GM19438 (cell line): Measurements from ENCODE around the gene MRPL14.
"Not testable (repeated sequence)": the region's sequence is repeated elsewhere in the genome, so short reads cannot be mapped to it uniquely, and the experiment has no call there.

Experiments
- ATAC-seq: cut with Tn5 transposase; IDR thresholded peaks from one replicate; pipeline ENCODE4 v1.9.1; 2021; ENCODE audit warnings: low read depth; ENCODE audit not compliant: unreplicated experiment

The MRPL14 gene

DNA sequence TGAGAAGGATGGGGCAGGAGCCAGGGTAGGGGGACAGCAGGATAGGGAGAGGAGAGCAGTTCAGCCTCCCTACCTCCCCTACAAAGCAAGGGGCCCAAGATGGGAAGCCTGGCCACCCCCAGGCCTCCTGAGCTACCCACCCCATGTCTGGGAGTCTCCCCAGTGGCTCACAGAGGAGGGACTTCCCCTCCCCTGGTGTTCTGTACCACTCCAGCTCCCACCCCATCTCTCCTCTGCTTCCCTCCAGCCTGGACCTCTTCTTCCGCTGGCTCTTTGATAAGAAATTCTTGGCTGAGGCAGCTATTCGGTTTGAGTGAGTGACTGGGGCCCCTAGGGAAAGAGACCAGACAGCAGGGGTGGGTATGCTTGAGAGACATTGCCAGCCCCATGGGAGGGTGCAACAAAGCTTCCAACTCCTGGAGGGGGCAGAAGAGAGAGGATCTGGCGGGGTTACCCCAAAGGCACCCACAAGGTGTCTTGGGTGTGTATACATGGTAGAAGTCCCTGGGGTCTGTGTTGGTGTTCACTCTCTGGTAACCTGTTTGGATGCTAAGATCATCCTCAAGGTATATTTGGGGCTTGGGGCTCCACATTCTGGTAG is 23.2 kb upstream of the MRPL14 start:
- no peak for ATAC-seq

DNA sequence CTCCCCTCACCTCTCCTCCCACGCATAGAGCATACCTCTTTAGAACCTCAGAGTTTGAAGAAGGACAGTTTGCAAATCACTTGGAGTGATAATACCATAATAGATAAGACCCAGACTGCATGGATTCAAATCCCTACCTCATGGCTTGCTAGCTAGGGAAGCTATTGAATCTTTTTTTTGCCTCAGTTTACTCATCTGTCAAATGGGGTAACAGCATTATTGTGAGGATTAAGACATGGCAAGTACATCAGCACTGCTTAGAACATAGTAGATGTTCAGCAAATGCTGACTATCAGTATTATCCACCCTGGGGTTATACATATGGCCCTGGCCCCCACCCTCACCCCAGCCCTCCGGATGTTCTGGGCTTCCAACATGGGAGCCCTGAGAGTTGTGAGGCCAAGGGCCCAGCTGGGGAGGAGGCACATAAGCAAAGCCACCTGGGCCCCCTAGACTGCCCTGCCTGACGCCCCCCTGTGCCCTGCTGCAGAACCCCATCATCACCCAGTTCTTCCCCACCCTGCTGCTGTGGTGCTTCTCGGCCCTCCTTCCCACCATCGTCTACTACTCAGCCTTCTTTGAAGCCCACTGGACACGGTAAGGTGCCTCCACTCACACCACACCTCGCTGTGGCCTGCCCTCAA is 22.2 kb upstream of the MRPL14 start:
- no peak for ATAC-seq

- no peak for ATAC-seq
Measured at GRCh38 chr6:44148306-44148705, 21.1 kb upstream of the MRPL14 start.

DNA sequence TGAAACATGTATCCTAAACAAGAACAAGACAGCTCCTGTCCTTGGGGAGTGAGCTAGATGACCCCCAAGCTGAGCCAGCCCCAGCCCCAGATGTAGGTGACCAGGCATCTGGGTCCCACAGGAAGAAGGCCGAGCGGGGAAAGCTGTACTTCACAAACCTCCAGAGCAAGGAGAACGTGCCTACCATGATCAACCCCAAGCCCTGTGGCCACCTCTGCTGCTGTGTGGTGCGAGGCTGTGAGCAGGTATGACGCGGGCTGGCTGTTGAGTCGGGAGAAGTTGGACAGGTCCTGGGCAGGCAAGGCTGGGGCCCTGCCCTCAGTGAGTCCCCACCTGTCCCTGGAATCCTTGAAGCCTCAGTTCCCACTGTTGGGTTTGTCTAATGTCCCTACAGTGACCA is 20.0 kb upstream of the MRPL14 start:
- no peak for ATAC-seq

DNA sequence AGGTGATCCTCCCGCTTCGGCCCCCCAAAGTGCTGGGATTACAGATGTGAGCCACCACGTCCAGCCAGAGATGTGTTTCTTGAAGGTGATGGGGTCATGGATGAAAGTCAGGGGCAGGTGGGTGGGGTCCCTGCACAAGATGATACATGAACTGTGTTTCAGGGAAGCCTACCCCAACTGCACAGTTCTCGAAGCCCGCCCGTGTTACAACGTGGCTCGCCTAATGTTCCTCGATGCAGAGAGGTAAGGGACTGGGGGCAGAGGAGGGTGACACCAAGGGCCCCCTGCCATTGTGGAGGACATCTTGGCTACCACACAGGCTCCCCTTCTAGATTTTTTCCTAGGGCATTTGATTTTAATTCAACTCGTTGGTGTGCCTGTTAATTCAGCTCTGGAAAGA is 19.4 kb upstream of the MRPL14 start:
- ATAC-seq: no peak

DNA sequence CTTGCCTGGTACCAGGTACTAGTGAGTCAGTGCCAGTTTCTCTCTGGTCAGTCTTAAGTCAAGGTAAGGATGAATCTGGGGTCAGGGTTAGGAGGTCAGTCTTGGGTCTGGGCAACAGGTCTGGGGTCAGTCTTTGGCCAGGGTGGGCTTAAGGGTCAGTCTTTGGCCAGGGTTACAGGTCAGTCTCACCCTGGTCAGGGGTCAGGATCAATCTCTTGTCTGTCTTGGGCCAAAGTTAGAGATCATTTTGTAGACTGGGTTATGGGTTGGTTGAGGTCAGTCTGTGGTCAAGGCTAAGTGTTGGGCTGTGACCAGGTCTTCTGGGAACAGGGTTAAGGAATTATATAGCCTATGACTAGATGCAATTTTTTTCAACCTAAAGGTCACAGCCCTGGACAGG is 18.6 kb upstream of the MRPL14 start:
- ATAC-seq: no peak

- ATAC-seq: not testable (repeated sequence)
Measured at GRCh38 chr6:44144536-44144935, 17.3 kb upstream of the MRPL14 start.

- no peak for ATAC-seq
Measured at GRCh38 chr6:44143731-44144130, 16.5 kb upstream of the MRPL14 start.

DNA sequence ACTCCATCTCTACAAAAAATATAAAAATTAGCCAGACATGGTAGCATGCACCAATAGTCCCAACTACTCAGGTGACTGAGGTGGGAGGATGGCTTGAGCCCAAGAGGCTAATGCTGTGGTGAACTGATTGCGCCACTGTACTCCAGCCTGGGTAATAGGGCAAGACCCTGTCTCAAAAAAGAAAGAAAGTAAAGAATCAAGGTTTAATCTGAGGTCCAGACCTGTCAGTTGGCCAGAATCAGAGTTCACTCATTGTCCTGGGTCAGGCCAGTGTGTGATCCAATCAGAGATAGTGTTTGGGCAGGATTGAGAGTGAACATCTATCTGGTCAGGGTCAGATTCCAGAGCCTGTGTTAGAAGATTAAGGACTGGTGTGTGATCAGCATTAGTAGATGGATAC is 15.6 kb upstream of the MRPL14 start:
- ATAC-seq: no peak

DNA sequence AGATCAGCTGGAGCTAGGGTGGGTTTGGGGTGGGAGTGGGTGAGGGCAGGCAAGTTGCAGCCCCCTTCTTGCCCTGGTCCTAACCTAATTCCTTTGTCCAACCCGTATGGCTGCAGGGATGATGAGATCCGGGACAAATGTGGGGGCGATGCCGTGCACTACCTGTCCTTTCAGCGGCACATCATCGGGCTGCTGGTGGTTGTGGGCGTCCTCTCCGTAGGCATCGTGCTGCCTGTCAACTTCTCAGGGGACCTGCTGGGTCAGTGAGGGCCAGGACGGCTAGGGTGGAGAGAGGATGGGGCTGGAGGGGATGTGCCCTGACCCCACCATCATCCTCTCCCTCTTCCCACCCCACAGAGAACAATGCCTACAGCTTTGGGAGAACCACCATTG is 12.1 kb upstream of the MRPL14 start:
- no peak for ATAC-seq

GRCh38 chr6:44138717-44139350 is 11.6 kb upstream of the MRPL14 start:
- ATAC-seq: no peak

DNA sequence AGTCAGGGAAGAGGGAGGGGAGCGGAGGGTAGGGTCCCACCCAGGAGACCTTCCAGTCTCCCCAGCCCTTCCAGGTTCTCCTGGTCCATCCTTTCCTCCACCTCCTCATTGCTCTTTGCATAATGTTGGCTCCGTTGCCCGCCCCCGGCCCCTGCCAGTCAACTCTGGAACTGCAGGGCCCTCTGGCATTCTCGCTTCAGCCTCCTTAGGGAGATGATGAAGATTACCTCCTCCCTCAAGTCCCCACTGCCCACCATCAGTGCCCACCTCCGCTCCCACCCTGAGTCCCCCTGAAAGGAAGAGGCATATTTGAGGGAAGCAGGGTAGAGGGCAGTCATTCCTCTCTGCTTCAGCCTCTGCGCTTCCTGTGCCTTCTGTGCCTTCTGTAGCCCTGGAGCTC is 8.6 kb upstream of the MRPL14 start:
- no peak for ATAC-seq

GRCh38 chr6:44135173-44135758 is 8.0 kb upstream of the MRPL14 start:
- no peak for ATAC-seq

DNA sequence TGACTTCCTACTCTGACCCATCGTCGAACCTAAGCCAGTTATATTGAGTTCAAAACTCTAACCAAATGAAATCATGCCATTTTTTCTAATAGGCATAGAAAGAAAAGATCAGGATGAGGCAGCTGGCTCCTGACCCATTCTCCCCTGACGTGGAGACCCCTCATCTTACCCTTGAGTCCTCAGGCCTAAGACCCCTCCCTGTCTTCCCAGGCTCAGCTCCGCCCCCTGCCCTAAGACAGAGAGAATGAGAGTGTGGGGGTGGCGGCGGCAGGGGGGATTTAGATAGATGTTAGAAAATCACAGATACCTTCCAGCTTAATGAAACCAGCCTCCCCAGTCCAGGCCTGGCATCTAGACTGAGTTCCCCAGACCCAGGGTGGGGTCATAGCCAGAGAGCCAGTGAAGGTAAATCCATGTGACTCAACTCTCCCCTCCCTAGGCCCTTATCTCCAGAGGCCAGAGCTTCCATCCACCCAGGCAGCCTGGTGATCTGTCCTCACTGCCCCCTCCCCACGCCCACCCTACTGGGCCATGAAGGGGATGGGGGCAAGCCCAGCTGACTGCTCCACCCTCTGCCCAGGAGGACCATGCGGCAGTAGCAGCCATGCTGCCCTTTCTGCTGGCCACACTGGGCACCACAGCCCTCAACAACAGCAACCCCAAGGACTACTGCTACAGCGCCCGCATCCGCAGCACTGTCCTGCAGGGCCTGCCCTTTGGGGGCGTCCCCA is 6.9 kb upstream of the MRPL14 start:
- no peak for ATAC-seq

- ATAC-seq: no peak
Measured at GRCh38 chr6:44133003-44133931, 6.0 kb upstream of the MRPL14 start.

- no peak for ATAC-seq
Measured at GRCh38 chr6:44132476-44132875, 5.2 kb upstream of the MRPL14 start.

DNA sequence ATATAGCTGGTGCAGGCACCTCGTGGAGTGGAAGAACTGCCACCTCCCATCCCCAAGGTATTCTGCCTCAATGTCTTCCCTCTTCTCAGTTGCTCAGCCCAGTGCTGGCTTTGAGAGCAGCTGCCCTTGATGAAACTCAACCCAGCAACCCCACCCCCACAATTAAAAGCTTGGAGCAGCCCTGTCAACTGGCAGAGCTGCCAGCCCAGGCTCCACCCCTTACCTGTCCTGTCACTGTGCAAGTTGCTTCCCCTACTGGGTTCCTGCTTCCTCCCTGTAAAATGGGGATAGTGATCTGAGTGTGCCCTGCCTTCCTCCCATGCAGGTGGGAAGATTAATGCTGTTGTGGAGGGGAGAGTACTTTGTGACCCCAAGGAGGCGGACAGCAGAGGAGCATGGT is 4.6 kb upstream of the MRPL14 start:
- no peak for ATAC-seq

DNA sequence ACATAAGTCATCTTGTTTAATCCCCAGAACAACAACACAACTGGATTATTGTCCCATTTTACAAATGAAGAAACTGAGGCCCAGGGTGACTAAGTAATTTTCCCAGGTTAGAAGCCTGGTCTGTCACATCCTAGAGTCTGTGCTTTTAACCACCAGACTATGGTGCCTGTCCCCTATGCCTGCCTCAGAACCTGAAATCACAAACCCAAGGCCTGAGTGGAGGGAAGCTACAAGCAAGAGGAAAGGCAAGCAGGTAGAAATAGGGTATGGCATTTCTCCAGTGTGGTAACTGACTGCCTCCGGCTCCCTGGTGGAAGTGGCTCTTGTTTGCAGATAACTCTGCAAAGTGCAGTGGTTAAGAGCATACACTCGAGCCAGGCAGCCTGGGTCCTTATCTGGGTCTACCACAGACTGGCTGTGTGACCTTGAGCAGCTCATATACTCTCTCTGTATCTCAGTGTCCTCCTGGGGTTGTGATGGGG is 2.6 kb upstream of the MRPL14 start:
- ATAC-seq: no peak

- no peak for ATAC-seq
Measured at GRCh38 chr6:44128020-44128917, 1.0 kb upstream of the MRPL14 start.
